Mesothelial cell of epicardium (in vitro differentiated cells): ENCODE results near the gene SLC1A1. TPM values are rescaled to one million over a fixed set of nuclear protein-coding genes. Genes with fewer than 3 reads are reported as not detected.
"Not testable (repeated sequence)": the region's sequence is repeated elsewhere in the genome, so short reads cannot be mapped to it uniquely, and the experiment has no call there.

Experiments used
- DNase-seq, 2 experiments: peaks; one replicate each; pipeline ENCODE4 v3.0.0; 2021; ENCODE audit warnings: low spot score in 2 of 2; ENCODE audit not compliant: unreplicated experiment in 2 of 2
- H3K27ac Mint-ChIP-seq: 2 replicates; pipeline ENCODE4 v1.8.0; 2021; ENCODE audit warnings: mixed read lengths
- H3K27me3 Mint-ChIP-seq: 2 replicates; pipeline ENCODE4 v1.8.0; 2021; ENCODE audit warnings: low read depth, mixed read lengths
- H3K36me3 Mint-ChIP-seq: 2 replicates; pipeline ENCODE4 v1.8.0; 2021; ENCODE audit warnings: mixed read lengths
- H3K4me1 Mint-ChIP-seq: 2 replicates; pipeline ENCODE4 v1.8.0; 2021; ENCODE audit warnings: mixed read lengths
- H3K4me3 Mint-ChIP-seq: 2 replicates; pipeline ENCODE4 v1.8.0; 2021; ENCODE audit warnings: mild to moderate bottlenecking, moderate library complexity, mixed read lengths
- H3K9me3 Mint-ChIP-seq: 2 replicates; pipeline ENCODE4 v1.8.0; 2021; ENCODE audit warnings: mixed read lengths
- total RNA-seq: library from RNA; stranded (reverse); gene quantifications from 3 replicates; pipeline ENCODE4 v1.2.1, GENCODE V29; 2021
- TF ChIP-seq, protein P1 (sequence below): fragments of 200-600 bp; sonication (generic); IDR thresholded peaks from one replicate; pipeline ENCODE4 v1.5.0; 2021; ENCODE audit warnings: antibody characterized with exemption; ENCODE audit not compliant: unreplicated experiment

Gene SLC1A1
- total RNA-seq, 1 donor from 2014 or later, result 3.9 TPM

DNA sequence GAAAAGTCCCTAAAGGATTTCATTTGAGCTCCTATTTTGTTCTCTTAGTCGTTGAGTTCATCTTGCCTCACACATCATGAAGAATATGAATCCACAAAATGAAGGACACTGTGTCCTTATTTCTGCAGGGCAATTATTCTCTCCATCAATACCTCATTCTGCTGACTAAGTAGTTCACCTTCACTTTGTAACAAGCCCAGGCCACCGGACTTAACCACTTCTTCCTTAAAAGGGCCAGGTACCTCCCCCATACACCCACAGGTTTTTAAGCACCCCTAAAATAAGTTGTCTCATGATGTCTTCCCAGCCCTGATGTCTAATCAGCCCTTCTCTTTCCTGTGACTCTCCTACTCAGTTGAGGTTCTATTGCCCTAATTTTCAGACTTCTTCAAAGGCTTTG is 104.7 kb downstream of the SLC1A1 start:
- Mint-ChIP-seq H3K27ac (no peak overlapping the region), H3K27me3 (no peaks in the 10 kb centered on the region), H3K4me1 (peaks cover 20% of the 10 kb centered on the region), H3K36me3 (no peaks in the 10 kb centered on the region), H3K4me3 (no peak overlapping the region), H3K9me3 (no peaks in the 10 kb centered on the region)
- TF ChIP-seq, protein P1, sequence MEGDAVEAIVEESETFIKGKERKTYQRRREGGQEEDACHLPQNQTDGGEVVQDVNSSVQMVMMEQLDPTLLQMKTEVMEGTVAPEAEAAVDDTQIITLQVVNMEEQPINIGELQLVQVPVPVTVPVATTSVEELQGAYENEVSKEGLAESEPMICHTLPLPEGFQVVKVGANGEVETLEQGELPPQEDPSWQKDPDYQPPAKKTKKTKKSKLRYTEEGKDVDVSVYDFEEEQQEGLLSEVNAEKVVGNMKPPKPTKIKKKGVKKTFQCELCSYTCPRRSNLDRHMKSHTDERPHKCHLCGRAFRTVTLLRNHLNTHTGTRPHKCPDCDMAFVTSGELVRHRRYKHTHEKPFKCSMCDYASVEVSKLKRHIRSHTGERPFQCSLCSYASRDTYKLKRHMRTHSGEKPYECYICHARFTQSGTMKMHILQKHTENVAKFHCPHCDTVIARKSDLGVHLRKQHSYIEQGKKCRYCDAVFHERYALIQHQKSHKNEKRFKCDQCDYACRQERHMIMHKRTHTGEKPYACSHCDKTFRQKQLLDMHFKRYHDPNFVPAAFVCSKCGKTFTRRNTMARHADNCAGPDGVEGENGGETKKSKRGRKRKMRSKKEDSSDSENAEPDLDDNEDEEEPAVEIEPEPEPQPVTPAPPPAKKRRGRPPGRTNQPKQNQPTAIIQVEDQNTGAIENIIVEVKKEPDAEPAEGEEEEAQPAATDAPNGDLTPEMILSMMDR, result no peak
- DNase-seq, result no peak

DNA sequence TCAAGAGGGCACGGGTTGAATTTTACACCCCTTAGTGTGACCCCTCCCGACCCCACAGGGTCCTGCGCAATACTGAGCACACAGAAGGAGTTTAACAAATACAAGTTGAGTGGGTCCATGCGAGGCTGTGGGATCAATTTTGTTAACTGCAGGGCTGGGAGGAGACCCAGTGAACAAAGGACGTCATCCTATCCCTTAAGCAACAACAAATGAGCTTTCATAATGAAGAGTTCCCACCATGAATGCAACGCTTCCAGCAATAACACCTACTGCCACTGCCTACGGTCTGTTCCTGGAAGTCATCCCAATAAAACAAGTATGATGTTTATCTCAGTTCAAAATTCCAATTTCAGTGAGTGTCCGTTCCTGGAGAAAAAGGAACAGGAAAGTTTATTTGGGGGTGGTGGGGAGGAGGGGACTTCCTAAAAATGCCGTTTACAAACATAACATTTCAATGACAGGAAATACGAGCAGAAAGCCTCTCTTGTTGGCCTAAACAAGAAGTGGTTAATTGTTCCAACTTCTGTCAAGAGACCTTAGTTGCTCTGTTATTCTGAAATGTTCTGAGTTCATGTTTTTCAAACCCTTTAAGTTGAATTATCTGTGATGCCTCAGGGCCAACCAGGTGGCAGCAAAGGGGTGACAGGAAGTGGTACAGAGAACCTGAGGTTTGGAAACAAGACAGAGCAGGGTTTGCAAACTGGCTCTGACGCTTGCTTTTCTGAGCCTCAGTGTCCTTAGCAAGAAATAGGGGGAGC is 106.1 kb downstream of the SLC1A1 start:
- Mint-ChIP-seq H3K4me3 (no peak overlapping the region), H3K36me3 (no peaks in the 10 kb centered on the region), H3K27ac (no peak overlapping the region), H3K9me3 (no peaks in the 10 kb centered on the region), H3K4me1 (peaks cover 7% of the 10 kb centered on the region), H3K27me3 (no peaks in the 10 kb centered on the region)
- DNase-seq, result no peak
- TF ChIP-seq, protein P1, result no peak

DNA sequence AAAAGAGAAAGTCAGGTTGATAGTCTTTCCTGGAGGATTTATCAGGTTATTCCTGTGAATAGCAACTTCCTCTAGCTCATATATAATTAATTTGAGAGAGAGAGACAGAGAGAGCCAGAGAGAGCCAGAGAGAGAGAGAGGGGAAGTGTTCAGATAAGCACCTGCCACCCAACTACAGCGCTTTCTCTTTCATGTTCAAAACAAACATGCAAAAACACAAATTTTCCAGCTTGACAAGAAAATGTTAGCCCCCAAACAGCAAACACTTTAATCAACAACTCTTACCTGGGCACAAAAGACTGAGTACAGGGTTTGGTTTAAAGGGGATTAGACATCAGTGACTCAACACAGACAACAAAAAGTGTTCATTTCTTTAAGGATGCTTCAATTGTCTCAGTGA is 110.1 kb downstream of the SLC1A1 start:
- Mint-ChIP-seq H3K4me3 (no peak overlapping the region), H3K36me3 (no peaks in the 10 kb centered on the region)
- TF ChIP-seq, protein P1, result no peak

DNA sequence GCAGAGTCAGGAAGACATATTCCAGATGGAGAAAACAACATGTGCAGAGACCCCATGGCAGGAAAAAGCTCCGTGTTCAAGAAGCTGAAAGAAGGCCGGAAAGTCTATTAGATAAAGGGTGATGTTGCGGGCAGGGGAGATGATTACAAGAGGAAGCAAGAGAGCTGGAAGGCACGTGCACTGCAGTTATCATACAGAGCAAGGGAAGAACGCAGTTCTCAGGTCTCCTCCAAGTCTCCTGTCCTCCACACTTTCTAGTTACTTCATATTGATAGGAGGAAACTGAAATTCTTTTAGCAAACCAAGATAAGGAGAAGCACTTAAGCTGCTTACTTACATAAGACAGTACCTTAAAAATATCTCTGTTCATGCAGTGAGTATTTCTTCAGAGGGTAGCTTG is 113.6 kb downstream of the SLC1A1 start:
- Mint-ChIP-seq H3K9me3 (no peaks in the 10 kb centered on the region), H3K36me3 (no peaks in the 10 kb centered on the region), H3K4me1 (no peaks in the 10 kb centered on the region), H3K27me3 (no peaks in the 10 kb centered on the region), H3K27ac (no peak overlapping the region), H3K4me3 (no peak overlapping the region)
- TF ChIP-seq, protein P1, result no peak
- DNase-seq, result no peak

More for the DNA sequence above, 110.1 kb downstream of the SLC1A1 start:
- no peaks in the 10 kb centered on the region for H3K9me3 Mint-ChIP-seq
- H3K27me3 Mint-ChIP-seq, result no peaks in the 10 kb centered on the region
- no peak for DNase-seq
- H3K27ac Mint-ChIP-seq, result no peak overlapping the region
- H3K4me1 Mint-ChIP-seq, result no peaks in the 10 kb centered on the region

DNA sequence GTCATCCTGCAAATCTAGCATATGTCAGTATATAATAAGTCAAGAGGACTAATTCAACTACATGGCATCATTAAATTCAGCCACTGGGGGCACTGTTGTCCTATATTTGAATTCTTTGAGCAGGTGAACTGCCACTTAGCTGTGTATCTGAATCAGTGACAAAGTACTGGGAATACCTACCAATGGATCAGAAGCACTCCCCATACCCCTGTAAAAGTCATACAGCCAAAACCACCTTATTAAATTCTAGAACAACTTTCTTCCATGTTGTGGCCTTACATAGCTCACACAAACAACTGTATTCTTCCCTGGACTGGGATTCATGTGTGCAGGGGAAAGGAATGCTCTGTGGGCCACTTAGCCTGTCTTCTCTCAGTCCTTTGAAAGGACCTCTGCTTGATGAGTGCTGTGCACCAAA is 114.4 kb downstream of the SLC1A1 start:
- no peak overlapping the region for H3K4me3 Mint-ChIP-seq
- TF ChIP-seq, protein P1, result peak; percentile 79
- no peaks in the 10 kb centered on the region for H3K4me1 Mint-ChIP-seq
- peak in 1 of 2 experiments; percentile 59 for DNase-seq
- H3K36me3 Mint-ChIP-seq, result no peaks in the 10 kb centered on the region
- no peak overlapping the region for H3K27ac Mint-ChIP-seq
- no peaks in the 10 kb centered on the region for H3K9me3 Mint-ChIP-seq
- H3K27me3 Mint-ChIP-seq, result no peaks in the 10 kb centered on the region

DNA sequence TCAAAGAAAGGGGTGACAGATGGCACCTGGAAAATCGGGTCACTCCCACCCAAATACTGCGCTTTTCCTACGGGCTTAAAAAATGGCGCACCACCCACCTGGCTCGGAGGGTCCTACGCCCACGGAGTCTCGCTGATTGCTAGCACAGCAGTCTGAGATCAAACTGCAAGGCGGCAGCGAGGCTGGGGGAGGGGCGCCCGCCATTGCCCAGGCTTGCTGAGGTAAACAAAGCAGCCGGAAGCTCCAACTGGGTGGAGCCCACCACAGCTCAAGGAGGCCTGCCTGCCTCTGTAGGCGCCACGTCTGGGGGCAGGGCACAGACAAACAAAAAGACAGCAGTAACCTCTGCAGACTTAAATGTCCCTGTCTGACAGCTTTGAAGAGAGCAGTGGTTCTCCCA is 115.8 kb downstream of the SLC1A1 start:
- H3K4me1 Mint-ChIP-seq, H3K27ac Mint-ChIP-seq, H3K36me3 Mint-ChIP-seq, DNase-seq, H3K27me3 Mint-ChIP-seq, H3K4me3 Mint-ChIP-seq, H3K9me3 Mint-ChIP-seq: not testable (repeated sequence)
